ENCODE results near the gene GDF11. TPM values are rescaled to one million over a fixed set of nuclear protein-coding genes. Genes with fewer than 3 reads are reported as not detected.

The GDF11 gene
- total and polyA plus RNA-seq, 2 of the 8 experiments (the other 6 are each of a cell fraction or from before 2014, with no cell fraction given) = 12.1 to 15.1 TPM

DNA sequence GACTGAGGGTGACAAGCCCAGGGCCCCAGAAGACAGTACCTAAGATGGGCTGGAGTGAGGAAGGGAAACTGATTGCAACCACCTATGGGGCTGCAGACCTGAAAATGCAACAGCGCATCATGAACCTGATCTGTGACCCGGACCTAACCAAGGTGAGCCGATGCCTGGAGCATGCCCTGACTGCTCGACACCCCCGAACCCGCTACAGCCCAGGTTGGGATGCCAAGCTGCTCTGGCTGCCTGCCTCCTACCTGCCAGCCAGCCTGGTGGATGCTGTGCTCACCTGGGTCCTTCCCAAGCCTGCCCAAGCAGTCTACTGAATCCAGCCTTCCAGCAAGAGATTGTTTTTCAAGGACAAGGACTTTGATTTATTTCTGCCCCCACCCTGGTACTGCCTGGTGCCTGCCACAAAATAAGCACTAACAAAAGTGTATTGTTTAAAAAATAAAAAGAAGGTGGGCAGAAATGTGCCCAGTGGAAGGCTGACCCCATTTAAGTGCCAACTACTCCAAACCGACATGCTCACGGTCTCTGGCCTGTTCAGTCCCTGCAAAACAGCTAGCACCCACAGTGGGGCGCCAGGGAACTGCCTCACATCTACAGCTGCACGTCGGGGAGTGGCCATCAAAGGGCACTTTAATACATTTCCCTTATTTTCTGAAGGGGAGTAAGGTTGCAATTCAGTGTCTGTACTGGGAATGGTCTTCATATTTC, 18.5 kb upstream of the GDF11 start:
- ChIA-PET CTCF (ENCODE audit: partially characterized antibody) (interaction anchor here (0.9 to 11.1 kb wide), 20 partner anchors 9 to 305 kb away, joined by 3 to 229 read pairs (median 5); partner anchors contain the start of genes BLOC1S1 and ITGA7), POLR2A (ENCODE audit: partially characterized antibody) (interaction anchor here (0.6 to 4.4 kb wide), 17 partner anchors 9 to 475 kb away, joined by 3 to 29 read pairs (median 4); partner anchors contain the start of genes BLOC1S1, GDF11, ITGA7 and ORMDL2)
- no peak overlapping the region for H3K23ac ChIP-seq (ENCODE audit: insufficient read length)
- no peak overlapping the region for H2AK5ac ChIP-seq (ENCODE audit: low read depth, low read length)
- no peak overlapping the region for H2BK20ac ChIP-seq (ENCODE audit: low read length)
- no peak overlapping the region for H2BK120ac ChIP-seq (replicated peaks; ENCODE audit: low read depth, low read length)
- no peak overlapping the region for H3K14ac ChIP-seq (ENCODE audit: insufficient read length)
- no peak overlapping the region for H3K27ac ChIP-seq (ENCODE audit: low read depth, low read length)
- no peak overlapping the region for H3K56ac ChIP-seq (replicated peaks; ENCODE audit: insufficient read length, low read depth, low read length)
- H3K79me1 ChIP-seq (ENCODE audit: low read depth, low read length) = peaks cover 5% of the 10 kb centered on the region; the same call in 1 of the 2 replicates
- no peak overlapping the region for H3K4me3 ChIP-seq (ENCODE audit: extremely low read depth in 1 of 4, insufficient read depth in 2 of 4, low read depth in 3 of 4, low read length in 4 of 4)
- H2BK5ac ChIP-seq (ENCODE audit: low read depth, low read length) = peak overlapping the region; percentile 27; the same call in 1 of the 2 replicates
- H3K79me2 ChIP-seq (ENCODE audit: control insufficient read depth in 1 of 2, insufficient read depth in 2 of 2, low read length in 2 of 2) = peaks cover 0 to 17% of the 10 kb centered on the region in 2 experiments; a peak in 2 of 4 replicates
- no peak overlapping the region for H4K8ac ChIP-seq (ENCODE audit: extremely low read depth, insufficient read depth, low read length)
- 72% methylated on average over 11 of the region's 11 CpGs; no CpG with 5 or more reads in 1 of the 2 experiments for WGBS, 2 experiments (ENCODE audit: extremely low coverage in 1 of 2, insufficient coverage in 1 of 2, insufficient read length in 1 of 2, insufficient replicate concordance in 2 of 2, low coverage in 1 of 2, low lambda C conversion rate in 2 of 2, missing lambda C conversion rate in 1 of 2)
- H3K18ac ChIP-seq (ENCODE audit: extremely low read depth, low read length) = no peak overlapping the region
- no peak overlapping the region for H2BK15ac ChIP-seq (ENCODE audit: low read length)
- H3K36me3 ChIP-seq (ENCODE audit: control insufficient read depth in 2 of 4, insufficient read depth in 4 of 4, low read length in 3 of 4) = peaks cover 6 to 29% (median 16%) of the 10 kb centered on the region in 4 experiments; a peak in 5 of 8 replicates
- H2AFZ ChIP-seq (ENCODE audit: low read length) = no peak overlapping the region
- no peak overlapping the region for H2BK12ac ChIP-seq (ENCODE audit: low read depth, low read length)
- no peak overlapping the region for H4K91ac ChIP-seq (replicated peaks; ENCODE audit: insufficient read length, low read length)
- H3K27me3 ChIP-seq (replicated peaks in 1 of 4; ENCODE audit: control insufficient read depth in 3 of 4, extremely low read depth in 1 of 4, insufficient read depth in 3 of 4, low read length in 3 of 4) = no peaks in the 10 kb centered on the region
- H3K23me2 ChIP-seq (ENCODE audit: low read depth, low read length) = peaks cover 9% of the 10 kb centered on the region
- FAIRE-seq (no peak), DNase-seq (ENCODE audit: low read depth in 1 of 2, low spot score in 2 of 2) (peak in 1 of 2 experiments; percentile 76)
- H3K9ac ChIP-seq (replicated peaks in 1 of 4; ENCODE audit: extremely low read depth in 1 of 4, low read depth in 3 of 4, low read length in 3 of 4) = no peak overlapping the region
- H3K4me1 ChIP-seq (replicated peaks in 1 of 4; ENCODE audit: control insufficient read depth in 3 of 4, insufficient read depth in 4 of 4, low read length in 3 of 4) = peaks cover 0 to 11% (median 9%) of the 10 kb centered on the region in 4 experiments; a peak in 6 of 7 replicates
- no peaks in the 10 kb centered on the region for H3K9me3 ChIP-seq (ENCODE audit: insufficient read depth in 2 of 2, low read depth in 1 of 2, low read length in 1 of 2)
- peaks cover 4 to 6% of the 10 kb centered on the region in 2 experiments for H4K20me1 ChIP-seq (replicated peaks in 1 of 2; ENCODE audit: control insufficient read depth in 1 of 2, insufficient read depth in 2 of 2, low read length in 2 of 2)
- no peak overlapping the region for H3K4me2 ChIP-seq (ENCODE audit: insufficient read depth in 1 of 2, low read depth in 2 of 2, low read length in 2 of 2)
- H3K4ac ChIP-seq (replicated peaks; ENCODE audit: insufficient read length, low read depth, low read length) = no peak overlapping the region
- no peak overlapping the region for H4K5ac ChIP-seq (ENCODE audit: insufficient read length, low read depth, low read length)
- TF ChIP-seq POLR2A (IDR thresholded peaks at IDR 0.05; ENCODE audit: control extremely low read depth in 1 of 2, low read depth in 2 of 2, low read length in 2 of 2) (0 out of 3 replicates have a peak, but pooled peaks of 1 of the 2 experiments have one; percentile 7), NRF1 (IDR thresholded peaks at IDR 0.05; ENCODE audit: low read depth, low read length) (no peak), RNF2 (IDR thresholded peaks at IDR 0.05; ENCODE audit: borderline replicate concordance, low read depth, low read length, missing control alignments, poor library complexity, severe bottlenecking) (no peak), SIN3A (conservative IDR thresholded peaks at IDR 0.05 in 1 of 2, IDR thresholded peaks at IDR 0.05 in 1 of 2; ENCODE audit: low read depth in 1 of 2, low read length in 2 of 2) (0 out of 4 replicates have a peak, but pooled peaks of 1 of the 2 experiments have one; percentile 34), RAD21 (IDR thresholded peaks at IDR 0.05 in 1 of 2, conservative IDR thresholded peaks at IDR 0.05 in 1 of 2; ENCODE audit: low read depth in 2 of 2, low read length in 2 of 2) (peak; percentile 71 to 81), CEBPB (IDR thresholded peaks at IDR 0.05; ENCODE audit: low read depth, low read length) (no peak), RBBP5 (IDR thresholded peaks at IDR 0.05; ENCODE audit: borderline replicate concordance, low read depth, low read length) (no peak), POU5F1 (IDR thresholded peaks at IDR 0.05; ENCODE audit: low read depth, low read length) (no peak)

Data from H1 (cell line).